ENCODE data around the gene SPA17.

The SPA17 gene

GRCh38 chr11:124673333-124674167 is at the start of gene SPA17, which contains the start of gene SIAE:
TSS of gene SPA17 (plus strand) at chr11:124673904. CDS start at chr11:124675265, 1,361 bp downstream.
TSS of gene SIAE (minus strand) at chr11:124673739. CDS start at chr11:124673708, 31 bp downstream.
- in situ Hi-C loops (cut with MboI; ENCODE audit: low sequenced_read_pairs), result no loop called here

DNA sequence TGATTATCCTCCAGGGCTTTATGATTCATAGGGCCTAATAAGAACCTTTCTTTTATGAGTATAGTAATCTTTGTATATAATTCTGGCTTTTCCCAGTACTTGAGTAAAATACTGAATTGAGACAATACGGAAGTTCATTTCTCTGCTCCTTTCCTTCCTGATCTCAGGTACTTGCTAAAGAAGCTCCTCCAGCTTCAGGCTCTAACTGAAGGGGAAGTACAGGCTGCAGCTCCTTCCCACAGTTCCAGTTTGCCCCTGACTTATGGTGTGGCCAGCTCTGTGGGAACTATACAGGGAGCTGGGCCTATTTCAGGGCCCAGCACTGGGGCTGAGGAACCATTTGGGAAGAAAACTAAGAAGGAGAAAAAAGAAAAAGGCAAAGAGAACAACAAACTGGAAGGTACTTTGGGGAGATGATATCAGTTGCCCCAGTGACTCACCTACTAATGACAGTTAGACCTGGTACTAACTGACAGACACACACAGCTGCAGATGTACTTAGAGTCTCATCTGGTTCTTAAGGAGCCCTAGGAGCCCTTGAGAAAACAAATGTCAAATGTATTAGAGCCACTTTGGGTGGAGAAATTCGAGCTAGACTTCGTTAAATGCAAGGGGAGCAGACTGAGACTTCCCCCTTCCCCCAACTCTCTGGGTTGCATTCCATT is 48.1 kb upstream of the SPA17 start:
- in situ Hi-C loops (cut with MboI; ENCODE audit: low sequenced_read_pairs), result no loop called here

- in situ Hi-C loops (cut with MboI; ENCODE audit: low sequenced_read_pairs), result no loop called here
Measured at GRCh38 chr11:124627546-124627945, 46.2 kb upstream of the SPA17 start.

DNA sequence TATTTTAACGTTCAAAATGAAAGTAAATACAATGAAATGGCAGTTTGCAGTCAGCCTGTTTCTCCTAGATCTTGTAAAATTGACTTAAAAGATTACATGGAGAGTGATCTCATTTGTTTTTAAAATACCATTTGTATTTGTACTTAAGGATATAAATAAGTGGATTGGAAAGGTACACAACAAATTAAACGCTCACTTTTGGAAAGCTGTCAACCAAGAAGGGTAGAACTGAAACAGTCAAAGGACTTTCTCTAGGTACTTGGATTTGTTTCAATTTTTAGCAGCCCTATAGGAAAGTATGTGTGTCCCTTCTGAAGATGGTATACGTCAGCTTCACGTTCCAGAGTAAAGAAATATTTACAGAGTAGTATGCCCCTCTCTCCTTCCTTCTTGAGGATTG is 43.7 kb upstream of the SPA17 start:
- in situ Hi-C loops (cut with MboI; ENCODE audit: low sequenced_read_pairs), result no loop called here

DNA sequence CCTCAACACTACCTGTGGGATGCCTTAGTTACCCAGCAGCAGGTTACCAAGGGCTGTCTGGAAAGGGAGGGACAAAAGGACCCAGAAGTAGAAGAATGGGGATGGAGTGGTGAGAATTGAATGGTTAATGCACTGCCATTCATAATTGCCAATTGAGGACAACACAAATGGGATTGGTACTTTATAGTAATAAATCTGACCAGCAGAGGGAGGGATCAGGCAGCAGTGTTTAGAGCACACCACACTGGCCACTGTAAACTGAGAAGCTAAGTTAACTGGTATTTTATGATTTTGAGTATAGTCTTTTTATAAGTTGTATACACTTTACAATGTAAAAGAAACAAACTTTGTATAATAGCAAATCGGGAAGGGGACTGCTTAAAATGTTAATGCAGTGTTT is 40.3 kb upstream of the SPA17 start:
- in situ Hi-C loops (cut with MboI; ENCODE audit: low sequenced_read_pairs), result no loop called here

- in situ Hi-C loops (cut with MboI; ENCODE audit: low sequenced_read_pairs), result no loop called here
Measured at GRCh38 chr11:124635932-124636331, 37.8 kb upstream of the SPA17 start.

GRCh38 chr11:124638500-124638899 is 35.2 kb upstream of the SPA17 start:
- in situ Hi-C loops (cut with MboI; ENCODE audit: low sequenced_read_pairs), result no loop called here

GRCh38 chr11:124639186-124639585 is 34.5 kb upstream of the SPA17 start:
- in situ Hi-C loops (cut with MboI; ENCODE audit: low sequenced_read_pairs), result no loop called here

GRCh38 chr11:124640666-124641065 is 33.0 kb upstream of the SPA17 start:
- in situ Hi-C loops (cut with MboI; ENCODE audit: low sequenced_read_pairs), result no loop called here

- in situ Hi-C loops (cut with MboI; ENCODE audit: low sequenced_read_pairs), result no loop called here
Measured at GRCh38 chr11:124642628-124643027, 31.1 kb upstream of the SPA17 start.

- in situ Hi-C loops (cut with MboI; ENCODE audit: low sequenced_read_pairs), result no loop called here
Measured at GRCh38 chr11:124643042-124643604, 30.6 kb upstream of the SPA17 start.

- in situ Hi-C loops (cut with MboI; ENCODE audit: low sequenced_read_pairs), result no loop called here
Measured at GRCh38 chr11:124643605-124644425, 29.9 kb upstream of the SPA17 start.

- in situ Hi-C loops (cut with MboI; ENCODE audit: low sequenced_read_pairs), result no loop called here
Measured at GRCh38 chr11:124644426-124645280, 29.1 kb upstream of the SPA17 start.

DNA sequence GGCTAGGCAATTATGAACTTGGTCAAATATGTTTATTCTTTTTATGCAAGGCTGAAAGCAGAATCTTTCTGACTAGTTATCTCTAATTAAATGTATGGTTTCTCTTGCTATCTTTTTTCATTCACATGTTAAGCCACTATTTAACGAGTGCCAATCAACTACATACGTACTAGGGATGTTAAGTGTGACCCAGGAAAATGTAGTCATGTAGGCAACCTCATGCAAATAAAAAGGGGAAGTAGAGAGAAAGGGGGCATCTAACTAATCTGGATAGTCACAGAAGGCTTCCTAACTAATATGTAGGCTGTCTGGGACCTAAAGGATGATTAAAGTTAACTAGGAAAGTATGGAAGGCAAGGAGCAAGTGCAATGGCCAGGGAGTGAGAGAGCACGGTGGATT is 27.6 kb upstream of the SPA17 start:
- in situ Hi-C loops (cut with MboI; ENCODE audit: low sequenced_read_pairs), result no loop called here

GRCh38 chr11:124648610-124649009 is 25.1 kb upstream of the SPA17 start:
- in situ Hi-C loops (cut with MboI; ENCODE audit: low sequenced_read_pairs), result no loop called here

- in situ Hi-C loops (cut with MboI; ENCODE audit: low sequenced_read_pairs), result no loop called here
Measured at GRCh38 chr11:124656774-124657630, 16.7 kb upstream of the SPA17 start.

DNA sequence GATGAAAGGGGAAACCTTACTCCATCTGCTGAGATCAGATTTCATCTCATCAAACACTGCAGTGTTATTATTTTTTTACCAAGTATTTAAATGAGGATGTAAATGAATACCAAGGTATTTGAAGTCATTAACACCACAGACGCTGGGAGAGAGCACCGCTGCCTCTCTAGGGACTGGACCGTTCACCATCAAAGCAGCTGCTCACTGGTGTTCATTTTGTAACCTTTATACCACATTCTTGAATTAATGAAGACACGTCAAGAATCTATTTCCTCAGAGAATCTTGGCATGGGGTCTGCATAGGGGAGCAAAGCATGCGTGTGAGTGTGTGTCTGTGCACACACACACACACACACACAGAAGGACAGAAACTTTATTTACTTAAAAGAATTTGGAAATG is 15.8 kb upstream of the SPA17 start:
- in situ Hi-C loops (cut with MboI; ENCODE audit: low sequenced_read_pairs), result no loop called here

- in situ Hi-C loops (cut with MboI; ENCODE audit: low sequenced_read_pairs), result no loop called here
Measured at GRCh38 chr11:124658501-124658900, 15.2 kb upstream of the SPA17 start.

GRCh38 chr11:124658986-124659385 is 14.7 kb upstream of the SPA17 start:
- in situ Hi-C loops (cut with MboI; ENCODE audit: low sequenced_read_pairs), result no loop called here

Data from hTERT RPE-1 (cell line).